GM10266 (cell line): Measurements from ENCODE around the gene WEE2.

ENCODE experiments used
- DNase-seq: peaks from one replicate; pipeline ENCODE4 v3.0.0; 2012; ENCODE audit errors: extremely low spot score
- CTCF ChIP-seq: IDR thresholded peaks from 2 replicates; pipeline ENCODE4 v1.5.1; 2012; ENCODE audit warnings: mild to moderate bottlenecking, low read depth; ENCODE audit not compliant: control insufficient read depth, insufficient read depth; ENCODE audit errors: missing control alignments

WEE2 gene

DNA sequence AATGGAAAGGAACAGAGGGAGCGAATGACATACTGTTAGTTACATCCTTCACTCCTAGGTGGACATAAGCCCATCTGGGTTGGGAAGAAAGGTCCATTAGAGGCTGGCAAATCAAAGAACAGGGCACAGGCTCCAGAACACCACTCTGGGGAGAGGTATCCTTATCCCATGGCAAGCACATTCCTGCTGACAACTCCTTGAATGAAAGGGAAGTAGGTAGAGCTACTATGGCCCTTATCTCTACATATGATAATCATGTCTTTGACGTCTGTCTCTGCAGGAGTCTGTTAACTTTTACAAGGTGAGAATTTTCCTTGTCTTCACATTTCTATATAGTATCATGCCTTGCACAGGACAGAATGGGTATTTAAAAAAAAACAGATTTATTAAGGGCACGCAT lies 16.6 kb upstream of the WEE2 start:
- no peak for TF ChIP-seq CTCF
- DNase-seq = no peak

DNA sequence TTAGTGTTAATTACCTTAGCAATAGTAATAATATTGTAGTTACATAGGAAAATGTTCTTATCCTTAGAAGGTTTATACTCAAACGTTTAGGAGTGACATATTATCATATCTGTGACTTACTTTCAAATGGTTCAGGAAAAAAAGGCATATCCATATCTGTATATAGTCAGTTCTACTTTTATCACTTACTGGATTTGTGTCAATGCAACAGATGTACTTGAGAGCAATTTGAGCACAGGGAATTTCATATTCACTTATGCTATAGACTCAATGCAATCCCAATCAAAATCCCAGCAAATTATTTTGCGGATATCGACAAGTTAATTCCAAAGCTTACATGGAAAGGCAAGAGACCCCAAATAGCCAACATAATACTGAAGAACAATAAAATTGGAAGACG lies 16.2 kb upstream of the WEE2 start:
- no peak for TF ChIP-seq CTCF

DNA sequence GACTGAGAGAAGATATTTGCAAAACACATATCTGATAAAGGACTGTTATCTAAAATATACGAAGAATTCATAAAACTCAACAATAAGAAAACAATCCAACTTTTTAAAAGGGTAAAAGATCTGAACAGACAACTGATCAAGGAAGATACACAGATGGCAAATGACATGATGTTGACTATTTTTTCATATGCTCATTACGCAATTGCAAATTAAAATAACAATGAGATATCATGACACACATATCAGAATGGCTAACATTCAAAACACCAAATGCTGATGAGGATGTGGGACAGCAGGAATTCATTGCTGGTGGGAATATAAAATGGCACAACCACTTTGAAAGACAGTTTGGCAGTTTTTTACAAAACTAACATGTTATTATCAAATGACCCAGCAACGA lies 15.1 kb upstream of the WEE2 start:
- no peak for DNase-seq
- TF ChIP-seq CTCF = no peak

More for the DNA sequence above, 16.2 kb upstream of the WEE2 start:
- no peak for DNase-seq

DNA sequence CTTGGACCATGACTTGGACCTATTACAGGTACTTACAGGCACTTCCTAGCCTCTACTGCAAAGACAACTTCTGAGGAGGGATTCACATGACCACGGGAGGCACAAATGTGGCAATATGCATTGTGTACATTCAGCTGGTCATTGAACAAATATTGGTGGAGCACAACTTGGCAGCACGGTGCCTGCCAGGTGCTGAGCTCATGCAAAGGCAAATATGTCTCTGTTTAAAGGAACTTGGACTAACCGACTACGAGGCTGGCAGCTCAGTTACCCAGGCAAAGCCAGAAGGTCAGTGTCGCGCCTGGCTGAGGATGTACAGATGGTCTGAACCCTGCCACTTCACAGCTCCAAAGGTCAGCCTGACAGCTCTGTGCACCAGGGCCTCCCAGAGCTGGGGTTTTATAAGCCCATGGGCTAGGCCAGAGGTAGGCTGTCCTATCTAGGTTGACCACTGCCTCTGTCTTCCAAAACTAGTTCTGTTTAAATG lies 12.3 kb upstream of the WEE2 start:
- TF ChIP-seq CTCF = no peak

DNA sequence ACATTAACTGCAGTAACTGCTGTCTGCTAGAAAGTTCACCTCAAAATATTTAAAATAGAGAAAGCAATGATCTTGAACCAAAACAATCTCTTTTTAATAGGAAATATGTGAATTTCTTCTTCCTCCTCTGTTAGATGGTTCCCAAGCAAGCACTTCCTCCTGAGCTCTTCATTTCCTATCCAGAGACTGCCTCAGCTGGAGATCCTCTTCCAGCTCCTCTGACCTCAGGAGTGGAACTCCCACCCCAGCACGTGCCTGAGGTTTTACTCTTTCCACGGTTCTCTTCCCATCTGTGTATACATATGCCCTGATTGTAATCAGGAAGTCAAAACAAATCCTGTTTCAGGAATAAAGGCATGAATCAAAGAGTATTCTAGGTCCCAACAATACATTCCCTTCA lies 11.8 kb upstream of the WEE2 start:
- no peak for DNase-seq
- no peak for TF ChIP-seq CTCF

More for the DNA sequence above, 12.3 kb upstream of the WEE2 start:
- no peak for DNase-seq

DNA sequence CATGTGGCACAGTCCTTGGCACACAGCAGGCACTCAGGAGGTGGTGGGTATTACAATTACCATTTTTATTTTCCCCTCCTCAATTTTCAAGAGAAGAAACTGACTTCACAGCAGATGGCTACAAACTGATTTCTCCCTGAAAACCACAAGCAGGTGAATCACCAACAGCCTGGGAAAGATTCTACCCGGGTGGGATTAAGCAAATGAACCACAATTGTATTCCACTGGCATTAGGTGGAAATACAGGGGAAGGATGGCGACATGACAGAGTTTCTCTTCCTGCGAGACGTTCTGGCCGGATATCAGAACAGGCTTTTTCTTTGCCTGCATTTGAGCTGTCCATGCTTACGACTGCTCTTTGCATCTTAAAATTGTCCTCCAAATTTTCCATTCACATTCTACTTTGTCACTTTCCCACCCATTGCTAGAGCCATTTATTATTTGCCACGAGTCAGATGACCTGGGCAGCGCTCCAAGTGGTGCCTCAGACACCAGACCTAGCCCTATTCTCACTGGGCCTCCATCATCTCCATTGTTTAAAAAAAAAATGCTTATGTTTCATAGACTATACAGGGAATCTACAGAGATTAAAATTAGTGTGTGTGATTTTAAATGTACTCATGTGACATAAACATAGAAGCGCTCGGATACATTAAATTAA lies 10.8 kb upstream of the WEE2 start:
- TF ChIP-seq CTCF = no peak

DNA sequence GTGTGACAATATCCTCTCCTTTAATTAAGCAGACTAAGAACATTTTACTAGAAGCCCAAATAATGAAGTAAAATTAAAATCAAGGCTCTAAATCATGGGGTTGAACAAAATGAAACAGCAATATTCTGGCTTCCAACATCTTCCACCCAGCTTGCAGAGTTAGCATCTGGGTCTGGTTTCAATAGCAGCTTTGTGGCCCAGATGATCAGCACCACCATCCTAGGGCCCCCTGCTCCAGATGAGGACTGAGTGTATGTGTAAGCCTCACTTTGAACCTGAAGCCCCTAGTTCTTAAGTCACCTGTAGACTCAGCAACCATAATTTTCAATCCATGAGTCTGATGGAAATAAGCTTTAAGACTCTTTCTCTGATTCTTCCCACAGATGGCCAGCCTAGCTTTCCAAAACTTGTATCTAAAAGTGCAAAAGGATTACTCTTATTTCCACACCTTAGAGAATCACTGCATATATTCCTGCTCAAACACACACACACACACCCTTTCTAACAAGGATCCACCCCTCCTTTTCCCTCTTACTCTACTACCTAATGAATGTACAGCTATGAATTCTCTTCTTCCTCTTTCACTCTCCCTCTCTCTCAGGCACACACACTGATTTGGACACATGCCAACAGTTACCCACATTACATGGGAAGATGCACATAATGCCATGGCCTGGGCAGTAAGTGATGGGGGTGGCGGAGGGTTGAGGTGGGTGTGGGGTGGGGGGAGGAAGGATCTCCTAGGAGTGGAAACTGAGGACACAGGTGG lies 9.7 kb upstream of the WEE2 start:
- no peak for TF ChIP-seq CTCF
- no peak for DNase-seq

More for the DNA sequence above, 10.8 kb upstream of the WEE2 start:
- DNase-seq = no peak
